ENCODE measurements around the gene ECSIT.

DNA sequence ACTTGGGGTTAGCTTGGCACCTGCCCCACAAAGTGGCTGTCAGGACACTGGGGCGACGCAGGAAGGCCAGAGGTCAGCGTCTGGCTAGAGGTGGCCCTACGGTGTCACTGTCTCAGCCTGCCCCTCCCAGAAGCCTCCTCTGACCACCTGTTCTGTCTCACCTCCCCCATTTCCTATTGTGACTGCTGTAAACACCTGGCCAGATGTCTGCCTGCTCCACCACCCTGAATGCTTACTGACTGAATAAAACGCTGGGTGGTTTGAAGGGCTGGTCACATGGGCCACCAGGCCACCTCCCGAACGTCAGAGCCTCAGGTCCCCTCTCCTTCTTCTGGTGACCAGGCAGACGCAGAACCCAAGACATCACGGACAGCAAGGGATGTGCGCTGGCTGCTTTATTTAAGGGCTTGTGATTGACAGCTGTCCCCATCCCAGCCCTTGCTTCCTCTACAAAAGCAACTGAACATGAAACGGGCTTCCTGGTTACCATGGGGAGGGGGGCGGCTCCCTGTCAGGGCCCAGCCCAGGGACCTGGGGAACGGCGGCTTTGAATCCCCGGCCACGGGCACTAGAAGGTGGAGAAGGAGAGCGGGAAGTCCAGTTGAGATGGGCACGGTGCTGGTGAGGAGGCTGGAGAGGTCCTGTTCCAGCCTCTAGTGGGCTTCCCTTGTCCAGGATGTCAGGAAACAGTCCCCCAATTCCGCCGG is 23.9 kb upstream of the ECSIT start:
- TF ChIP-seq, protein P1, sequence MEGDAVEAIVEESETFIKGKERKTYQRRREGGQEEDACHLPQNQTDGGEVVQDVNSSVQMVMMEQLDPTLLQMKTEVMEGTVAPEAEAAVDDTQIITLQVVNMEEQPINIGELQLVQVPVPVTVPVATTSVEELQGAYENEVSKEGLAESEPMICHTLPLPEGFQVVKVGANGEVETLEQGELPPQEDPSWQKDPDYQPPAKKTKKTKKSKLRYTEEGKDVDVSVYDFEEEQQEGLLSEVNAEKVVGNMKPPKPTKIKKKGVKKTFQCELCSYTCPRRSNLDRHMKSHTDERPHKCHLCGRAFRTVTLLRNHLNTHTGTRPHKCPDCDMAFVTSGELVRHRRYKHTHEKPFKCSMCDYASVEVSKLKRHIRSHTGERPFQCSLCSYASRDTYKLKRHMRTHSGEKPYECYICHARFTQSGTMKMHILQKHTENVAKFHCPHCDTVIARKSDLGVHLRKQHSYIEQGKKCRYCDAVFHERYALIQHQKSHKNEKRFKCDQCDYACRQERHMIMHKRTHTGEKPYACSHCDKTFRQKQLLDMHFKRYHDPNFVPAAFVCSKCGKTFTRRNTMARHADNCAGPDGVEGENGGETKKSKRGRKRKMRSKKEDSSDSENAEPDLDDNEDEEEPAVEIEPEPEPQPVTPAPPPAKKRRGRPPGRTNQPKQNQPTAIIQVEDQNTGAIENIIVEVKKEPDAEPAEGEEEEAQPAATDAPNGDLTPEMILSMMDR (IDR thresholded peaks at IDR 0.05) = no peak
- no peak for TF ChIP-seq ZFX (IDR thresholded peaks at IDR 0.05; ENCODE audit: borderline replicate concordance)
